HG02588 (cell line): Measurements from ENCODE around the gene PRODH.
A peak's percentile ranks its signal among the peaks of the same experiment; 100 is the strongest.
"Not testable (repeated sequence)": the region's sequence is repeated elsewhere in the genome, so short reads cannot be mapped to it uniquely, and the experiment has no call there.

Source experiments
- ATAC-seq: cut with Tn5 transposase; IDR thresholded peaks from one replicate; pipeline ENCODE4 v1.9.1; 2021; ENCODE audit warnings: mild to moderate bottlenecking, moderate library complexity; ENCODE audit not compliant: unreplicated experiment

The PRODH gene

GRCh38 chr22:18914558-18914957 lies 21.5 kb downstream of the PRODH start:
- not testable (repeated sequence) for ATAC-seq

GRCh38 chr22:18912264-18912946 lies 23.7 kb downstream of the PRODH start:
- ATAC-seq, result not testable (repeated sequence)

DNA sequence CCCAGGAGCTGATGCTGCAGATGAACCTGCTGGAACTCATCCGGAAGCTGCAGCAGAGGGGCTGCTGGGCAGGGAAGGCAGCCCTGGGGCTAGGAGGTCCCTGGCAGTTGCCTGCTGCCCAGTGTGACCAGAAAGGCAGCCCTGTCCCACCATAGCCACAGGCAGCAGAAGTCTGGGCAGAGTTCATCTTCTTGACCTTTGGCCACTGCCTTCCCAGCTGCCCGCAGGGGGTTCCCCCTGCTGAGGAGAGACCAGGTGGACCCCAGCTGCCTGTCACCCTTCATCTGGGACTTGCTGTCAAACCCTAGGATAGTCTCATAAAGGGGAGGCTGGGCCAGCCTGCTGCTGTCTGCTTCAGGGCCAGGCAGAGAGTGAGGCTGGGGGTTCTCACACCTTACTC lies 24.6 kb downstream of the PRODH start:
- ATAC-seq, result not testable (repeated sequence)

GRCh38 chr22:18909556-18909955 lies 26.5 kb downstream of the PRODH start:
- ATAC-seq, result no peak

DNA sequence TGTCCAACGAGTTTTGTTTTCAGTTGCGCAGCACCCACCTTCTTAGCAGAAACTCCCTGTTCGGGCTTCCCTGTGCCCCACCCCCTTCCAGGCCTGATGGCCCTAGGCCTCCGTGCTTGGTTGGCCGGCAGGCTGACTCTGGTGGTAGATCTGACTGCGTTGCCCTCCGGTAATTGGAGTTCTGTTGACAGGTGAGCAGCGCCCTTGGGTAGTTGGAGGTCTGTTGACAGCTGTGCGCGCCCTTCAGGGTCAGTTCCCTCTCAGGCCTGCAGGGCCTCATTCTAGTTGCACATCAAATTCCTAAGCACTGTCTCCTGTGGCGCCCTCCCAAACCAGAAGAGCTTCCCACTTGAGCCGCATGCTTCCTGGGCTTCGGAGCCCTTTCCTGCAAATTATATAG lies 29.2 kb downstream of the PRODH start:
- ATAC-seq, result no peak

GRCh38 chr22:18906410-18906745 lies 29.7 kb downstream of the PRODH start:
- ATAC-seq, result peak; percentile 13

GRCh38 chr22:18905540-18906409 lies 30.3 kb downstream of the PRODH start, which contains the start of gene DGCR6:
Gene DGCR6, plus strand, starts transcription at chr22:18906320. Its CDS starts 55 bp downstream, at chr22:18906375.
- ATAC-seq, result peak; percentile 88

GRCh38 chr22:18896037-18896657 lies 39.9 kb downstream of the PRODH start:
- ATAC-seq, result not testable (repeated sequence)

GRCh38 chr22:18893775-18894174 lies 42.3 kb downstream of the PRODH start:
- ATAC-seq, result not testable (repeated sequence)

DNA sequence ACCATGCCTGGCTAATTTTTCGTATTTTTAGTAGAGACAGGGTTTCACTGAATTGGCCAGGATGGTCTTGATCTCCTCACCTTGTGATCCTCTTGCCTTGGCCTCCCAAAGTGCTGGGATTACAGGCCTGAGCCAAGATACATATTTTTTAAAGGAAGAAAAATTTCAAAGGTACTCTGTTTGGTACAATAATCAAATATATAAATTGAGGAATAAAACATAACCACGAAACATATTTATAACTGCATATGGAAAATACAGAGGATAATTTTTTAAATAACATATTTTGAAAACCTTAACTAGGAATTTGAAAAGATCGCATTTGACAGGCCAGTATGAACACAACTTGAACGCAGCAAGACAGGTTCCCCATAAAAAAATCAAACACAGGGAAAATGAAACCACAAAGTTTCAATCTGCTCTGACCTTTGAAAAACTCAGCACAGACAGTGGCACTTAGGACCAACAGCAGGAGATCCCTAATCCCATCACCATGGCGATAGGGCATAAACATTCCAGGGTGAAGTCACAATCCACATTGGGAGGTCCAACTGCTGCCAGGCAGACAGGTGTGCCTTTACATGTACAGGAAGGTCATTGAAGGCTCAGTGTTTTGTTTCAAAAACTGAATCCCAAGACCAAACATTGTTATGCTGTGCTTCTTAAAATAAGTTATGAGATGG lies 45.4 kb downstream of the PRODH start:
- not testable (repeated sequence) for ATAC-seq

GRCh38 chr22:18888115-18888514 lies 48.0 kb downstream of the PRODH start:
- no peak for ATAC-seq

DNA sequence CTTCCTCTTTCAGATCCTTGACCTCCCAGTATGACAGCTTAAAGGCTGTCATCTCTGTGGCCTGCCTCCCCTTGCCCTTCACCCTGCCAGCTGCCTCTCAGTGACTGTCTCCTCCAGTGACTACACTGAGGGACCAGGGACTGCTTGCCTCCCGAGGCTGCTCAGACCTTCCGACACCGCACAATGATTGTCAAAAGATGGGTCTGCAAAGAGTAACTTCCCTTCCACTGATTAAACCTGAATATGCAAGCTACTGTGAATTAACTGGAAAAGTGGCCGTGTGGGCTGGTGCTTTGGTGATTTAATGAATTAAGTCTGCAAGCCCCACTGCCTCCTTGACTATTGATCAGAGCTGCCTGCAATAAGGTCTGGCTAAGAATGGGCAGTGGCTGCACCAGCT lies 51.6 kb downstream of the PRODH start:
- ATAC-seq, result not testable (repeated sequence)

GRCh38 chr22:18881260-18881659 lies 54.8 kb downstream of the PRODH start:
- not testable (repeated sequence) for ATAC-seq
